Endothelial cell of umbilical vein (primary cell): ENCODE data around the gene FGFRL1. TPM values are rescaled to one million over a fixed set of nuclear protein-coding genes. Genes with fewer than 3 reads are reported as not detected.

ENCODE experiments used
- BruUV-seq: library from RNA; stranded (reverse); fragments of 400-500 nt; replicated peaks from 2 replicates; lab custom pipeline; 2021; lab: Mats Ljungman, UMichigan
- CTCF ChIA-PET: fragments of 300-600, 350-600 bp; sonication (Branson Sonifier 250); formaldehyde crosslinking; loops from one replicate; lab custom pipeline; 2021; ENCODE audit warnings: antibody characterized with exemption, inconsistent platforms; lab: Charles Lee
- POLR2A ChIA-PET: fragments of 300-600, 350-600 bp; sonication (Branson Sonifier 250); formaldehyde crosslinking; loops from one replicate; lab custom pipeline; 2021; ENCODE audit warnings: antibody characterized with exemption, inconsistent platforms; lab: Charles Lee
- DNase-seq: peaks from one replicate; pipeline ENCODE4 v3.0.0-alpha.2; 2011; ENCODE audit warnings: low read depth, low spot score
- FAIRE-seq: peaks from 2 replicates; lab custom pipeline; 2011; peaks lifted over from hg19 to GRCh38; lab: Jason Lieb, UNC
- H2AFZ ChIP-seq: 2 replicates; pipeline ENCODE4 v1.6.0; 2012; ENCODE audit warnings: low read depth, low read length, control low read depth, inconsistent platforms
- H3K27ac ChIP-seq: 2 replicates; pipeline ENCODE4 v1.5.1; 2011; ENCODE audit warnings: low read depth, mild to moderate bottlenecking, control low read depth, low read length, moderate library complexity; ENCODE audit not compliant: insufficient read depth
- H3K27me3 ChIP-seq, 2 experiments: 2 replicates each; pipeline versions ENCODE4 v1.6.0 to v1.6.1; 2011; ENCODE audit warnings: low read length in 2 of 2, mixed read lengths in 1 of 2; ENCODE audit not compliant: control insufficient read depth in 2 of 2, insufficient read depth in 2 of 2
- H3K36me3 ChIP-seq, 2 experiments: 2 replicates in 1 of 2; 3 replicates in 1 of 2; pipeline ENCODE4 v1.5.1; 2011; ENCODE audit warnings: low read length in 2 of 2, mild to moderate bottlenecking in 1 of 2, moderate library complexity in 1 of 2; ENCODE audit not compliant: control insufficient read depth in 2 of 2, insufficient read depth in 2 of 2; ENCODE audit errors: extremely low read depth in 1 of 2
- H3K4me1 ChIP-seq: 3 replicates; pipeline ENCODE4 v1.5.1; 2011; ENCODE audit warnings: mild to moderate bottlenecking, low read length; ENCODE audit not compliant: control insufficient read depth, insufficient read depth; ENCODE audit errors: extremely low read depth
- H3K4me2 ChIP-seq: 2 replicates; pipeline ENCODE4 v1.6.1; 2011; ENCODE audit warnings: low read length, control low read depth, mixed read lengths; ENCODE audit not compliant: insufficient read depth
- H3K4me3 ChIP-seq, 3 experiments: fragments of 200-600 bp in 1 of 3; sonication (generic), shearing (Covaris generic) in 1 of 3; replicated peaks in 1 of 3; 2 replicates each; pipeline ENCODE4 v1.5.1; 2011 to 2016; ENCODE audit warnings: control low read depth in 3 of 3, low read length in 3 of 3, mild to moderate bottlenecking in 2 of 3, inconsistent platforms in 1 of 3, low read depth in 1 of 3, moderate library complexity in 1 of 3; ENCODE audit not compliant: insufficient read depth in 1 of 3
- H3K79me2 ChIP-seq: 2 replicates; pipeline ENCODE4 v1.6.0; 2012; ENCODE audit warnings: low read length, inconsistent platforms; ENCODE audit not compliant: control insufficient read depth, insufficient read depth
- H3K9ac ChIP-seq: replicated peaks from 2 replicates; pipeline ENCODE3; 2011; ENCODE audit warnings: low read length, control low read depth; ENCODE audit not compliant: insufficient read depth; ENCODE audit errors: extremely low read depth
- H3K9me1 ChIP-seq: replicated peaks from 3 replicates; pipeline ENCODE4 v1.6.0; 2011; ENCODE audit warnings: mild to moderate bottlenecking, low read length; ENCODE audit not compliant: control insufficient read depth, insufficient read depth; ENCODE audit errors: extremely low read depth
- H3K9me3 ChIP-seq: replicated peaks from 2 replicates; pipeline ENCODE4 v1.5.1; 2012; ENCODE audit warnings: low read length, inconsistent platforms; ENCODE audit not compliant: control insufficient read depth, insufficient read depth
- H4K20me1 ChIP-seq: replicated peaks from 2 replicates; pipeline ENCODE3; 2011; ENCODE audit warnings: mild to moderate bottlenecking, low read length; ENCODE audit not compliant: control insufficient read depth, insufficient read depth; ENCODE audit errors: extremely low read depth
- CTCF ChIP-seq, 2 donors: IDR thresholded peaks; 1 replicate in 1 of 2; 2 replicates in 1 of 2; pipeline ENCODE4 v1.5.1; 2011; ENCODE audit warnings: low read length in 2 of 2, mild to moderate bottlenecking in 2 of 2, moderate library complexity in 2 of 2, control low read depth in 1 of 2, inconsistent platforms in 1 of 2, low read depth in 1 of 2; ENCODE audit not compliant: insufficient read depth in 1 of 2; ENCODE audit errors: extremely low read depth in 1 of 2
- EZH2 ChIP-seq: IDR thresholded peaks from 2 replicates; pipeline ENCODE4 v1.6.1; 2012; ENCODE audit warnings: borderline replicate concordance, low read depth, mild to moderate bottlenecking, moderate library complexity, low read length, inconsistent platforms; ENCODE audit not compliant: severe bottlenecking
- FOS ChIP-seq: IDR thresholded peaks from 2 replicates; pipeline ENCODE4 v1.6.1; 2011; ENCODE audit warnings: mild to moderate bottlenecking, low read length, moderate library complexity, borderline replicate concordance; ENCODE audit not compliant: insufficient read depth
- GATA2 ChIP-seq: IDR thresholded peaks from 2 replicates; pipeline ENCODE4 v1.7.0; 2011; ENCODE audit warnings: low read depth, mild to moderate bottlenecking, moderate library complexity, mixed read lengths, low read length; ENCODE audit not compliant: insufficient read length, insufficient read depth
- JUN ChIP-seq: IDR thresholded peaks from 2 replicates; pipeline ENCODE4 v1.6.1; 2011; ENCODE audit warnings: borderline replicate concordance, low read depth; ENCODE audit not compliant: insufficient read length, insufficient read depth
- MYC ChIP-seq: IDR thresholded peaks from one replicate; pipeline ENCODE4 v1.6.1; 2011; ENCODE audit warnings: mild to moderate bottlenecking, low read depth, low read length
- POLR2A ChIP-seq: IDR thresholded peaks from 2 replicates; pipeline ENCODE4 v1.6.1; 2012; ENCODE audit warnings: low read depth, mild to moderate bottlenecking, control low read depth, low read length
- POLR2AphosphoS5 ChIP-seq: IDR thresholded peaks from 2 replicates; pipeline ENCODE4 v1.6.1; 2012; ENCODE audit warnings: low read depth, mild to moderate bottlenecking, control low read depth, low read length, moderate library complexity; ENCODE audit not compliant: insufficient read depth
- dilution Hi-C: fragments of 300-500 bp; cut with MboI; formaldehyde crosslinking; loops from one replicate; pipeline ENCODE4 v1.15.0; 2019; ENCODE audit warnings: low sequenced_read_pairs; ENCODE audit not compliant: extremely low pct_ligation_motif_present
- intact Hi-C: fragments of 100-400 bp; cut with micrococcal nuclease; formaldehyde crosslinking; loops from one replicate; pipeline ENCODE4 v1.10.0; 2022
- polyA plus RNA-seq, 4 experiments: library from polyadenylated mRNA; depleted of rRNA in 3 of 4; stranded (reverse) in 3 of 4; unstranded in 1 of 4; fragments of >200 nt; gene quantifications; 2 replicates each; pipeline versions ENCODE4 v1.2.1 to v1.2.3, GENCODE V29; 2011 to 2012; ENCODE audit warnings: missing spikeins in 1 of 4
- total RNA-seq: library from RNA; stranded (reverse); gene quantifications from 2 replicates; pipeline ENCODE4 v1.2.3, GENCODE V29; 2021

Gene FGFRL1
- total and polyA plus RNA-seq, 2 donors (not counting 3 experiments of a cell fraction or from before 2014, with no cell fraction given) = 33.3 to 74.6 TPM

- DNase-seq (peak; percentile 39), FAIRE-seq (no peak)
- no TSS peak for BruUV-seq
- POLR2A ChIA-PET = interaction anchor here (0.6 kb wide), 1 partner anchor 17 kb away, joined by 3 read pairs; no protein-coding TSS in a partner anchor
- H3K36me3 ChIP-seq = peaks cover 0 to 2% of the 10 kb centered on the region in 2 experiments
- H3K27me3 ChIP-seq = peaks cover 13 to 16% of the 10 kb centered on the region in 2 experiments
- H3K9me3 ChIP-seq = no peaks in the 10 kb centered on the region
- dilution Hi-C loops (no loop called here), intact Hi-C loops (no loop called here)
- H3K4me2 ChIP-seq = peak overlapping the region; percentile 82
- H2AFZ ChIP-seq = peak overlapping the region; percentile 89
- peak overlapping the region; percentile 26 to 58 (median 52) for H3K4me3 ChIP-seq
- peaks cover 9% of the 10 kb centered on the region for H3K4me1 ChIP-seq
- TF ChIP-seq FOS (no peak), JUN (no peak), EZH2 (no peak), GATA2 (no peak), POLR2AphosphoS5 (no peak), MYC (no peak), CTCF (IDR thresholded peaks at IDR 0.05; ENCODE audit: extremely low read depth in 1 of 2, insufficient read depth in 1 of 2, low read depth in 1 of 2, low read length in 2 of 2) (peak in 1 of 2 donors; percentile 16), POLR2A (no peak)
- H3K9me1 ChIP-seq = no peaks in the 10 kb centered on the region
- CTCF ChIA-PET = interaction anchor here (0.6 to 2.6 kb wide), 9 partner anchors 12 to 337 kb away, joined by 3 to 13 read pairs (median 4); partner anchors contain the start of gene IDUA
- peaks cover 3% of the 10 kb centered on the region for H3K79me2 ChIP-seq
- H3K27ac ChIP-seq = no peak overlapping the region
- no peak overlapping the region for H3K9ac ChIP-seq
- no peaks in the 10 kb centered on the region for H4K20me1 ChIP-seq
Measured at GRCh38 chr4:1009542-1010394, 1.7 kb upstream of the FGFRL1 start.
